ENCODE data around the gene PCDHA2.
"Not testable (repeated sequence)": the region's sequence is repeated elsewhere in the genome, so short reads cannot be mapped to it uniquely, and the experiment has no call there.

Gene PCDHA2

GRCh38 chr5:140794595-140795258 lies at the start of gene PCDHA2:
PCDHA2 (plus strand) TSS chr5:140794852.
- DNase-seq, result no peak

- no peak for DNase-seq
Observed at GRCh38 chr5:140753561-140753960, 41.1 kb upstream of the PCDHA2 start.

GRCh38 chr5:140764177-140764973 lies 30.3 kb upstream of the PCDHA2 start:
- no peak for DNase-seq

GRCh38 chr5:140767444-140767843 lies 27.2 kb upstream of the PCDHA2 start:
- no peak for DNase-seq

GRCh38 chr5:140780512-140780911 lies 14.1 kb upstream of the PCDHA2 start:
- DNase-seq, result no peak

GRCh38 chr5:140785905-140786686 lies 8.6 kb upstream of the PCDHA2 start, which contains the start of gene PCDHA1:
PCDHA1 (plus strand) TSS chr5:140786140.
- DNase-seq, result no peak

- not testable (repeated sequence) for DNase-seq
Observed at GRCh38 chr5:140787422-140787821, 7.2 kb upstream of the PCDHA2 start.

- DNase-seq, result not testable (repeated sequence)
Observed at GRCh38 chr5:140787849-140788504, 6.7 kb upstream of the PCDHA2 start.

GRCh38 chr5:140791089-140791488 lies 3.6 kb upstream of the PCDHA2 start:
- DNase-seq, result no peak

GRCh38 chr5:140795259-140795641 lies 598 bp downstream of the PCDHA2 start:
- no peak for DNase-seq

GRCh38 chr5:140796072-140796717 lies 1.5 kb downstream of the PCDHA2 start:
- DNase-seq, result not testable (repeated sequence)

GRCh38 chr5:140796718-140797095 lies 2.1 kb downstream of the PCDHA2 start:
- DNase-seq, result no peak

- DNase-seq, result no peak
Observed at GRCh38 chr5:140800816-140801493, 6.3 kb downstream of the PCDHA2 start, which contains the start of gene PCDHA3. PCDHA3 (plus strand) TSS chr5:140801057.

- no peak for DNase-seq
Observed at GRCh38 chr5:140801494-140801841, 6.8 kb downstream of the PCDHA2 start.

- not testable (repeated sequence) for DNase-seq
Observed at GRCh38 chr5:140802381-140802780, 7.7 kb downstream of the PCDHA2 start.

GRCh38 chr5:140802781-140803271 lies 8.2 kb downstream of the PCDHA2 start:
- DNase-seq, result no peak

GRCh38 chr5:140806834-140807775 lies 12.5 kb downstream of the PCDHA2 start, which contains the start of gene PCDHA4:
PCDHA4 (plus strand) TSS chr5:140807068.
- peak; percentile 18 to 45 for DNase-seq

GRCh38 chr5:140808241-140808888 lies 13.7 kb downstream of the PCDHA2 start:
- not testable (repeated sequence) for DNase-seq

GRCh38 chr5:140808889-140809291 lies 14.2 kb downstream of the PCDHA2 start:
- DNase-seq, result no peak
